H9 (cell line): ENCODE measurements around the gene TMIE. TPM values are rescaled to one million over a fixed set of nuclear protein-coding genes. Genes with fewer than 3 reads are reported as not detected.

Experiments used
- DNase-seq: peaks from one replicate; pipeline ENCODE4 v3.0.0-alpha.2; 2017
- H2AFZ ChIP-seq: one replicate; pipeline ENCODE4 v1.6.1; 2013; ENCODE audit warnings: mild to moderate bottlenecking, low read length, control low read depth, moderate library complexity
- H2AK5ac ChIP-seq: 2 replicates; pipeline ENCODE4 v1.6.1; 2013; ENCODE audit warnings: low read length, control low read depth, mixed read lengths; ENCODE audit not compliant: insufficient read length
- H2BK120ac ChIP-seq: one replicate; pipeline ENCODE4 v1.6.1; 2013; ENCODE audit warnings: low read depth, mild to moderate bottlenecking, low read length, control low read depth, inconsistent platforms; ENCODE audit not compliant: poor library complexity, severe bottlenecking
- H2BK12ac ChIP-seq: 2 replicates; pipeline ENCODE4 v1.6.1; 2013; ENCODE audit warnings: low read length, control low read depth, mixed read lengths, low read depth; ENCODE audit not compliant: insufficient read length
- H2BK15ac ChIP-seq: 2 replicates; pipeline ENCODE4 v1.6.1; 2013; ENCODE audit warnings: low read depth, low read length, control low read depth
- H2BK20ac ChIP-seq: one replicate; pipeline ENCODE4 v1.6.1; 2013; ENCODE audit warnings: low read depth, mild to moderate bottlenecking, low read length, control low read depth, inconsistent platforms; ENCODE audit not compliant: poor library complexity, severe bottlenecking
- H2BK5ac ChIP-seq: 2 replicates; pipeline ENCODE4 v1.6.1; 2013; ENCODE audit warnings: low read length, control low read depth, mixed read lengths; ENCODE audit not compliant: insufficient read length
- H3K14ac ChIP-seq: 2 replicates; pipeline ENCODE4 v1.6.1; 2013; ENCODE audit warnings: low read length, control low read depth; ENCODE audit not compliant: insufficient read depth
- H3K18ac ChIP-seq: 2 replicates; pipeline ENCODE4 v1.6.1; 2013; ENCODE audit warnings: low read depth, mild to moderate bottlenecking, mixed read lengths, low read length, control low read depth; ENCODE audit not compliant: insufficient read length
- H3K23ac ChIP-seq: 2 replicates; pipeline ENCODE4 v1.6.1; 2013; ENCODE audit warnings: low read length, control low read depth, mixed read lengths, low read depth; ENCODE audit not compliant: insufficient read length
- H3K23me2 ChIP-seq: 2 replicates; pipeline ENCODE4 v1.6.1; 2013; ENCODE audit warnings: low read depth, mild to moderate bottlenecking, mixed read lengths, low read length, control low read depth; ENCODE audit not compliant: insufficient read length, poor library complexity, severe bottlenecking
- H3K27ac ChIP-seq: 2 replicates; pipeline ENCODE4 v1.5.1; 2013; ENCODE audit warnings: low read length, control low read depth, mixed read lengths, low read depth; ENCODE audit not compliant: insufficient read length
- H3K27me3 ChIP-seq: 2 replicates; pipeline ENCODE4 v1.6.1; 2013; ENCODE audit warnings: low read length, control low read depth, inconsistent platforms; ENCODE audit not compliant: insufficient read depth
- H3K4ac ChIP-seq: 2 replicates; pipeline ENCODE4 v1.6.1; 2013; ENCODE audit warnings: low read depth, mild to moderate bottlenecking, control low read depth, inconsistent platforms, low read length, moderate library complexity
- H3K4me1 ChIP-seq: 2 replicates; pipeline ENCODE4 v1.6.1; 2013; ENCODE audit warnings: low read length, control low read depth, inconsistent platforms; ENCODE audit not compliant: insufficient read depth
- H3K4me2 ChIP-seq: 2 replicates; pipeline ENCODE4 v1.6.1; 2013; ENCODE audit warnings: low read length, control low read depth, mixed read lengths; ENCODE audit not compliant: insufficient read length, insufficient read depth
- H3K56ac ChIP-seq: 2 replicates; pipeline ENCODE4 v1.6.1; 2013; ENCODE audit warnings: low read depth, mild to moderate bottlenecking, mixed read lengths, low read length, control low read depth; ENCODE audit not compliant: insufficient read length
- H3K79me1 ChIP-seq: 2 replicates; pipeline ENCODE4 v1.6.1; 2013; ENCODE audit warnings: low read depth, mild to moderate bottlenecking, moderate library complexity, low read length, control low read depth, inconsistent platforms; ENCODE audit not compliant: insufficient read depth, poor library complexity, severe bottlenecking
- H3K79me2 ChIP-seq: 2 replicates; pipeline ENCODE4 v1.6.1; 2013; ENCODE audit warnings: low read length, control low read depth, inconsistent platforms; ENCODE audit not compliant: insufficient read depth
- H3K9ac ChIP-seq: 2 replicates; pipeline ENCODE4 v1.6.1; 2013; ENCODE audit warnings: low read length, control low read depth, mixed read lengths; ENCODE audit not compliant: insufficient read length; ENCODE audit errors: extremely low read depth
- H3K9me3 ChIP-seq: one replicate; pipeline ENCODE4 v1.6.1; 2013; ENCODE audit warnings: low read depth, low read length, inconsistent platforms; ENCODE audit not compliant: control insufficient read depth
- H3T11ph ChIP-seq: one replicate; pipeline ENCODE4 v1.6.1; 2013; ENCODE audit warnings: mild to moderate bottlenecking, low read length, control low read depth, inconsistent platforms
- H4K20me1 ChIP-seq: one replicate; pipeline ENCODE4 v1.6.1; 2013; ENCODE audit not compliant: control insufficient read depth, insufficient read length, insufficient read depth
- H4K5ac ChIP-seq: 2 replicates; pipeline ENCODE4 v1.6.1; 2013; ENCODE audit warnings: low read depth, mild to moderate bottlenecking, mixed read lengths, low read length, control low read depth; ENCODE audit not compliant: insufficient read length
- H4K8ac ChIP-seq: replicated peaks from 2 replicates; pipeline ENCODE4 v1.6.1; 2013; ENCODE audit warnings: low read length, control low read depth, mixed read lengths, low read depth; ENCODE audit not compliant: insufficient read length
- H4K91ac ChIP-seq: 2 replicates; pipeline ENCODE4 v1.6.1; 2013; ENCODE audit warnings: low read depth, mild to moderate bottlenecking, moderate library complexity, mixed read lengths, low read length, control low read depth; ENCODE audit not compliant: insufficient read length
- H3K27ac Mint-ChIP-seq, 3 experiments: 2 replicates in 2 of 3; 3 replicates in 1 of 3; pipeline ENCODE4 v1.8.0; 2020 to 2021; ENCODE audit warnings: mixed read lengths in 3 of 3, mild to moderate bottlenecking in 1 of 3, moderate library complexity in 1 of 3
- H3K27me3 Mint-ChIP-seq: 2 replicates; pipeline ENCODE4 v1.8.0; 2021; ENCODE audit warnings: low read depth, mild to moderate bottlenecking, moderate library complexity, mixed read lengths
- H3K36me3 Mint-ChIP-seq, 3 experiments: 2 replicates in 2 of 3; 3 replicates in 1 of 3; pipeline ENCODE4 v1.8.0; 2020 to 2021; ENCODE audit warnings: low read depth in 3 of 3, mixed read lengths in 3 of 3; ENCODE audit not compliant: insufficient read depth in 1 of 3
- H3K4me1 Mint-ChIP-seq, 2 experiments: 2 replicates each; pipeline ENCODE4 v1.8.0; 2020; ENCODE audit warnings: mixed read lengths in 2 of 2
- H3K4me3 Mint-ChIP-seq, 2 experiments: 2 replicates in 1 of 2; 3 replicates in 1 of 2; pipeline ENCODE4 v1.8.0; 2020 to 2021; ENCODE audit warnings: mild to moderate bottlenecking in 2 of 2, mixed read lengths in 2 of 2, moderate library complexity in 1 of 2
- H3K9me3 Mint-ChIP-seq, 2 experiments: 2 replicates in 1 of 2; 3 replicates in 1 of 2; pipeline ENCODE4 v1.8.0; 2020; ENCODE audit warnings: mild to moderate bottlenecking in 2 of 2, mixed read lengths in 2 of 2, moderate library complexity in 1 of 2
- CTCF ChIP-seq: fragments of 200-600 bp; sonication (generic); conservative IDR thresholded peaks from 3 replicates; pipeline ENCODE4 v1.8.0; 2021; ENCODE audit warnings: antibody characterized with exemption, mild to moderate bottlenecking
- WGBS: extraction: QIAGEN DNeasy Blood & Tissue Kit; methylation state at CpG from one replicate; pipeline ENCODE4 v1.1.7; 2013; ENCODE audit warnings: missing lambda C conversion rate, low lambda C conversion rate, mixed read lengths; ENCODE audit not compliant: insufficient read length; ENCODE audit errors: extremely low coverage; 5-methylcytosine and 5-hydroxymethylcytosine counted together
- total RNA-seq: library from RNA; stranded (reverse); gene quantifications from 2 replicates; pipeline ENCODE4 v1.2.1, GENCODE V29; 2021

Gene TMIE
- total RNA-seq, 1 experiment from 2014 or later = 0.63 TPM

- no peak for TF ChIP-seq CTCF
- H3K56ac ChIP-seq = no peak overlapping the region
- Mint-ChIP-seq H3K27me3 (peaks cover 14% of the 10 kb centered on the region), H3K27ac (no peak overlapping the region), H3K36me3 (no peaks in the 10 kb centered on the region), H3K4me3 (no peak overlapping the region), H3K9me3 (no peaks in the 10 kb centered on the region), H3K4me1 (peaks cover 11 to 15% of the 10 kb centered on the region in 2 experiments)
- H3K4me2 ChIP-seq = no peak overlapping the region
- DNase-seq = no peak
- no peak overlapping the region for H3K27ac ChIP-seq
- no peak overlapping the region for H2BK120ac ChIP-seq
- no peak overlapping the region for H4K5ac ChIP-seq
- no peak overlapping the region for H2BK5ac ChIP-seq
- H4K20me1 ChIP-seq = no peaks in the 10 kb centered on the region
- no peak overlapping the region for H2BK15ac ChIP-seq
- H2BK12ac ChIP-seq = no peak overlapping the region
- H3K9me3 ChIP-seq = no peaks in the 10 kb centered on the region
- H3K4ac ChIP-seq = no peak overlapping the region
- no CpG with 5 or more reads among the region's 7 CpGs for WGBS
- no peaks in the 10 kb centered on the region for H3K79me2 ChIP-seq
- no peak overlapping the region for H3K23ac ChIP-seq
- H3K18ac ChIP-seq = no peak overlapping the region
- H3K9ac ChIP-seq = no peak overlapping the region
- no peak overlapping the region for H4K91ac ChIP-seq
- no peak overlapping the region for H2AK5ac ChIP-seq
- H2AFZ ChIP-seq = no peak overlapping the region
- H3K27me3 ChIP-seq = peaks cover 2% of the 10 kb centered on the region; the same call in 1 of the 2 replicates
- no peak overlapping the region for H3K14ac ChIP-seq
- no peaks in the 10 kb centered on the region for H3K4me1 ChIP-seq
- no peak overlapping the region for H3T11ph ChIP-seq
- H4K8ac ChIP-seq = no peak overlapping the region
- no peak overlapping the region for H2BK20ac ChIP-seq
- no peaks in the 10 kb centered on the region for H3K23me2 ChIP-seq
- no peaks in the 10 kb centered on the region for H3K79me1 ChIP-seq
Measured at GRCh38 chr3:46707601-46708011, 6.4 kb downstream of the TMIE start.
